ENCODE measurements around the gene SLA2. TPM values are rescaled to one million over a fixed set of nuclear protein-coding genes. Genes with fewer than 3 reads are reported as not detected.

The SLA2 gene
- polyA plus RNA-seq, 1 experiment = not detected

DNA sequence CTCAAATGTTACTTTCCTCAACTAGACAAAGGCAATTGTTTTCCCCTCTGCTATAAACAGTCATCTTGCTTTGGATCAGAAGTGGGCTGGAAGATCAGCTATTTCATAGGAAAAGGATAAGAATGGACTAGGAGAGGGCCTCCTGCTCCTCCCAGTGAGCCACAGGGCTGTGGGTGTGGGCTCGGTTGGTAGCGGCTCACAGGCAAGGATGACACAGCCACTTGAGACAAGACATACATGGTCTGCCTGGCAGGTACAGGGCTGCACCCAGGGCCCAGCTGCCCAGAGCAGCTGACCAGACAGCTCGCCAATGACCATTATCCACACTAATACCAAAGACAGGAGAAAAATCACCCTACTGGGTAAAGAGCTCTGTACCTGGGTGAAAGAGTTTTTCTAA is 9.0 kb upstream of the SLA2 start:
- Histone ChIP-seq H3K4me3 (ENCODE audit: low read depth, low read length) (no peak overlapping the region), H3K27me3 (ENCODE audit: control insufficient read depth, insufficient read depth, low read length) (no peaks in the 10 kb centered on the region), H3K36me3 (ENCODE audit: control insufficient read depth, insufficient read depth, low read length) (no peaks in the 10 kb centered on the region; the same call in 1 of the 2 replicates)
- ChIA-PET POLR2A (no interaction called here), CTCF (interaction anchor here (0.9 kb wide), 1 partner anchor 12 kb away, joined by 4 read pairs; no protein-coding TSS in a partner anchor)
- DNase-seq (ENCODE audit: low read depth) = no peak
- TF ChIP-seq, protein P1, sequence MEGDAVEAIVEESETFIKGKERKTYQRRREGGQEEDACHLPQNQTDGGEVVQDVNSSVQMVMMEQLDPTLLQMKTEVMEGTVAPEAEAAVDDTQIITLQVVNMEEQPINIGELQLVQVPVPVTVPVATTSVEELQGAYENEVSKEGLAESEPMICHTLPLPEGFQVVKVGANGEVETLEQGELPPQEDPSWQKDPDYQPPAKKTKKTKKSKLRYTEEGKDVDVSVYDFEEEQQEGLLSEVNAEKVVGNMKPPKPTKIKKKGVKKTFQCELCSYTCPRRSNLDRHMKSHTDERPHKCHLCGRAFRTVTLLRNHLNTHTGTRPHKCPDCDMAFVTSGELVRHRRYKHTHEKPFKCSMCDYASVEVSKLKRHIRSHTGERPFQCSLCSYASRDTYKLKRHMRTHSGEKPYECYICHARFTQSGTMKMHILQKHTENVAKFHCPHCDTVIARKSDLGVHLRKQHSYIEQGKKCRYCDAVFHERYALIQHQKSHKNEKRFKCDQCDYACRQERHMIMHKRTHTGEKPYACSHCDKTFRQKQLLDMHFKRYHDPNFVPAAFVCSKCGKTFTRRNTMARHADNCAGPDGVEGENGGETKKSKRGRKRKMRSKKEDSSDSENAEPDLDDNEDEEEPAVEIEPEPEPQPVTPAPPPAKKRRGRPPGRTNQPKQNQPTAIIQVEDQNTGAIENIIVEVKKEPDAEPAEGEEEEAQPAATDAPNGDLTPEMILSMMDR (IDR thresholded peaks at IDR 0.05; ENCODE audit: insufficient read depth, low read depth, low read length) = no peak

DNA sequence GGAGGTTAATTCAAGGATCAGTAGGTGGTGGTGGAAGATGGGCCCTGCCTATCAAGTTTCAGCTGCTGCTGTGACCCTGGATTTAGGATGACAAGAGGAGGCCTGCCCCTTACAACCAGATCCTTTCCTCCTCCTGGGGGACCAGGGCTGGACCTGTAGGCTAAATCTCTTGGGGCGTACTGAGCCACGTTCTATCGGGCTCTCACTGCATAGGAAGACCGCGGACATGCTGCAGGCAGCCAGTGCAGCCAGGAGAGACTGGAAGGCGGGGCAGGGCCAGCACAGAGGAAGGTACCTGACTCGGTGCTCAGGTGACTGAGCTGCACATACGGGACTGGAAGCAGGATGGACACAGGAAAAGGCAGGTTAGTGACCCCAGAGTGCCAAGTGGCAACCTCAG is 8.5 kb upstream of the SLA2 start:
- TF ChIP-seq, protein P1 (IDR thresholded peaks at IDR 0.05; ENCODE audit: insufficient read depth, low read depth, low read length) = no peak
- DNase-seq (ENCODE audit: low read depth) = no peak
- Histone ChIP-seq H3K4me3 (ENCODE audit: low read depth, low read length) (no peak overlapping the region), H3K27me3 (ENCODE audit: control insufficient read depth, insufficient read depth, low read length) (no peaks in the 10 kb centered on the region), H3K36me3 (ENCODE audit: control insufficient read depth, insufficient read depth, low read length) (no peaks in the 10 kb centered on the region; the same call in 1 of the 2 replicates)
- CTCF ChIA-PET = interaction anchor here (0.9 kb wide), 1 partner anchor 12 kb away, joined by 4 read pairs; no protein-coding TSS in a partner anchor
- POLR2A ChIA-PET = no interaction called here

DNA sequence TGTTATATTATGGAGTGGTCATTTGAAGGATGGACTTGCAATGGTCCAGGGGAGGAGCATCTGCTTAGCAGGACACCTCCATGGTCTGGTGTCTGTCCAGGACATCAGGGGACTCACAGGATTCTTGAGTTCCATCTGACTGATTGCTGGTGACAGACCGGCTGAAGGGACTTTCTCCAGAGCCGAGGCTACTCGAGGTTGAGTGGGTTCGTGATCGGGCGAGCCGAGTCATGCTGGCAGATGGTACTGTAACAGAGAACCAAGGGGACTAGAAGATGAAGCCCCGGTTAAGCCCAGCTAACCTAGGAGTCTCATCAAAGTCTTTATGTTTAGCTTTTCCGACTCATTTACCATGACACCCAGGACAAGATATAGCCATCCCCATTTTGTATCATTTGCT is 7.5 kb upstream of the SLA2 start:
- no peak overlapping the region for H3K4me3 ChIP-seq (ENCODE audit: low read depth, low read length)
- CTCF ChIA-PET = no interaction called here
- TF ChIP-seq, protein P1 (IDR thresholded peaks at IDR 0.05; ENCODE audit: insufficient read depth, low read depth, low read length) = no peak
- H3K27me3 ChIP-seq (ENCODE audit: control insufficient read depth, insufficient read depth, low read length) = no peaks in the 10 kb centered on the region
- DNase-seq (ENCODE audit: low read depth) = no peak
- H3K36me3 ChIP-seq (ENCODE audit: control insufficient read depth, insufficient read depth, low read length) = no peaks in the 10 kb centered on the region
- POLR2A ChIA-PET = no interaction called here

DNA sequence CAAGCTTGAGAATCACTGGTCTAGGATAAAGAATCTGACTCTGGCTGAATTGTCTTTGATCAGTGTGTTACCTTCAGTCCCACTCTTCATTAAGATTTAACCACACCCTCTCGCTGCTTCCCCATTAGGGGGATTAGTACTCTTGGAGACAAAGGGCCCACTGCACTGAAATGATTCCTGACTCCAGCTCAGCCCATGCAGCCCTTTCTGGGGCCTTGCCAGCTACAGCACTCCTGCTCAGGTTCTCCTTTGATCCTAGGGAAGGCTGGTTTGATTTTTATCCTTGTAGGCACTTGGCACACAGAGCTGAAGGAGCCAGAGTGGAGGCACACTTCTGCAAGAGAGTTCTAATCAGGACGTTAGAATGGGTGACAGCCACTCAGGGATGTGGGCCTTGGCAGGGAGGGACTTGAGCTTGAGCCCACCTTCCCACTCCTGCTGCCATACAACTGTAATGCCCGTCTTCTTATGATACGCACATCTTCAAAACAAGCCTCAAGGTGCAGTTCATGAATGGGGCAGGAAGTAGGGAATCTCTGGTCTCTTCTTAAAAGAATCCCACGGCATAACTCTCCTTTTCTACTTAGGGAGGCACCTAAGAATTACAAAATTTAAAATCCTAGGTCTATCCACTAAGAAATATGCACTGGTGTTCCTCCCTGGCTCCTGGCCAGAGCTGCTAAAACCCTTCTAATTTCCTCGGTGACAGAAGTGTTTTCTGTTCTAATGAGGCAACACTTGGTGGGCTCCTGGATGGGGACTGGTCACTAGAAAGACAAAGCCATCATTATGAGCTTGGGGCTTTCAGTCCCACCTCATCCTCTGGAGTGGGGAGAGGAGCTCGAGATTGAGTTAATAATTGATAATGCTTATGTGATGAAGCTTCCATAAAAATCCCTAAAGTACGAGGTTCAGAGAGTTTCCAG is 1.5 kb upstream of the SLA2 start:
- CTCF ChIA-PET = interaction anchor here (1.2 kb wide), 1 partner anchor 9 kb away, joined by 3 read pairs; no protein-coding TSS in a partner anchor
- no peaks in the 10 kb centered on the region for H3K36me3 ChIP-seq (ENCODE audit: control insufficient read depth, insufficient read depth, low read length)
- POLR2A ChIA-PET = no interaction called here
- no peak overlapping the region for H3K4me3 ChIP-seq (ENCODE audit: low read depth, low read length)
- no peaks in the 10 kb centered on the region for H3K27me3 ChIP-seq (ENCODE audit: control insufficient read depth, insufficient read depth, low read length)
- no peak for DNase-seq (ENCODE audit: low read depth)
- TF ChIP-seq, protein P1 (IDR thresholded peaks at IDR 0.05; ENCODE audit: insufficient read depth, low read depth, low read length) = no peak

DNA sequence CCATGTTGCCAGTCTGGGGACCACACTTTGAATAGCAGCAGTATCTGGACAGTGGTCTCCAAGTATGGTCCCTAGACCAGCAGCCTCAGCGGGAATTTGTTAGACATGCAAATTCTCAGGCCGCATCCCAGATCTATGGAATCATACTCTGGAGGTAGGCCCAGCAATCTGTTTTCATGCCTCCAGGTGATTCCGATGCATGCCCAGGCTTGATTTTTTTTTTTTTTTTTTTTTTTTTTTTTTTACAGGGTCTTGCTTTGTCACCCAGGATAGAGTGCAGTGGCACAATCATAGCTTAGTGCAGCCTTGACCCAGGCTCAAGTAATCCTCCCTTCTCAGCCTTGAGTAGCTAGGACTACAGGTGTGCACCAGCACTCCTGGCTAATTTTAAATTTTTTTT is 682 bp upstream of the SLA2 start:
- TF ChIP-seq, protein P1 (IDR thresholded peaks at IDR 0.05; ENCODE audit: insufficient read depth, low read depth, low read length) = no peak
- CTCF ChIA-PET = no interaction called here

More for the DNA sequence above, 682 bp upstream of the SLA2 start:
- Histone ChIP-seq H3K4me3 (ENCODE audit: low read depth, low read length) (no peak overlapping the region), H3K27me3 (ENCODE audit: control insufficient read depth, insufficient read depth, low read length) (no peaks in the 10 kb centered on the region), H3K36me3 (ENCODE audit: control insufficient read depth, insufficient read depth, low read length) (no peaks in the 10 kb centered on the region)
- DNase-seq (ENCODE audit: low read depth) = no peak
- POLR2A ChIA-PET = no interaction called here
